ENCODE data around the gene CADPS2.

DNA sequence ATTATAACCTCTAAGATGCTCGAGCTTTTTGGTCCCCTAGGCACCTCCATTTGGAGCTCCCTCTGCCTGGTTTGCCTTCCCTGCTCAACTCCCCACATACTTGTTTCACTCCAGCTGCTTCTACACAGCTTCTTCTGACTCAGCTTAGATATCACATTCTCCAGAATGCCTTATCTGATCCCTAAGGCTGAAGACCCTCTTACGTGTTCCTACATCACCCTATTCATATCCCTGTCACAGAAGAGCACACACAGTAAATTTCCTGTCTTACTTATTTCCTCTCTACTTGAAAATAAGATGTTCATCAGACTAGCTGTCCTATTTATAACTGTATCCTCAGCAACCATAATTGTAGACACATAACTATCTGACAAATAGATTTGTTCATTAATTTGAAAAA lies 122.2 kb downstream of the CADPS2 start:
- TF ChIP-seq, protein P1, sequence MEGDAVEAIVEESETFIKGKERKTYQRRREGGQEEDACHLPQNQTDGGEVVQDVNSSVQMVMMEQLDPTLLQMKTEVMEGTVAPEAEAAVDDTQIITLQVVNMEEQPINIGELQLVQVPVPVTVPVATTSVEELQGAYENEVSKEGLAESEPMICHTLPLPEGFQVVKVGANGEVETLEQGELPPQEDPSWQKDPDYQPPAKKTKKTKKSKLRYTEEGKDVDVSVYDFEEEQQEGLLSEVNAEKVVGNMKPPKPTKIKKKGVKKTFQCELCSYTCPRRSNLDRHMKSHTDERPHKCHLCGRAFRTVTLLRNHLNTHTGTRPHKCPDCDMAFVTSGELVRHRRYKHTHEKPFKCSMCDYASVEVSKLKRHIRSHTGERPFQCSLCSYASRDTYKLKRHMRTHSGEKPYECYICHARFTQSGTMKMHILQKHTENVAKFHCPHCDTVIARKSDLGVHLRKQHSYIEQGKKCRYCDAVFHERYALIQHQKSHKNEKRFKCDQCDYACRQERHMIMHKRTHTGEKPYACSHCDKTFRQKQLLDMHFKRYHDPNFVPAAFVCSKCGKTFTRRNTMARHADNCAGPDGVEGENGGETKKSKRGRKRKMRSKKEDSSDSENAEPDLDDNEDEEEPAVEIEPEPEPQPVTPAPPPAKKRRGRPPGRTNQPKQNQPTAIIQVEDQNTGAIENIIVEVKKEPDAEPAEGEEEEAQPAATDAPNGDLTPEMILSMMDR (IDR thresholded peaks at IDR 0.05; ENCODE audit: low read length) = no peak
- no peak for TF ChIP-seq EZH2phosphoT487 (IDR thresholded peaks at IDR 0.05; ENCODE audit: low read length)

Measured in MM.1S (cell line).